ENCODE measurements around the gene DPEP2. TPM values are rescaled to one million over a fixed set of nuclear protein-coding genes. Genes with fewer than 3 reads are reported as not detected.
"Not testable (repeated sequence)": the region's sequence is repeated elsewhere in the genome, so short reads cannot be mapped to it uniquely, and the experiment has no call there.

DPEP2 gene
- total RNA-seq, 8 experiments from 2014 or later, result 0.13 to 0.57 (median 0.42) TPM; not detected in 5

- peak within 1 kb of the TSS; percentile 89 to 90 for H3K27ac ChIP-seq
- H3K4me3 ChIP-seq, result peak within 1 kb of the TSS; percentile 86 to 100 (median 97)
- ATAC-seq (replicated peaks in 6 of 8), result peak; percentile 80 to 95 (median 92)
- peaks cover 14% of the 10 kb centered on the region in 2 donors for H3K4me1 ChIP-seq (replicated peaks in 1 of 2)
- 0 to 7% (median 0%) methylated on average over 1 to 11 of the region's 84 CpGs; no CpG with 5 or more reads in 3 of the 10 experiments for whole genome bisulfite sequencing, 10 experiments
- in situ Hi-C loops (cut with MboI; ENCODE audit: low pct_unique_long_range_greater_than_20kb in 2 of 9, low sequenced_read_pairs in 9 of 9, unreplicated experiment in 9 of 9), result no loop called here
These were observed 23.6 kb upstream of the DPEP2 start, which contains the start of the genes DDX28 and DUS2 for GRCh38 chr16:68022728-68023537. Gene DDX28, minus strand, starts transcription at chr16:68023232. Its CDS starts 30 bp downstream, at chr16:68023202. Gene DUS2, plus strand, starts transcription at chr16:68023284. Its CDS starts 14,740 bp downstream, at chr16:68038024.

GRCh38 chr16:68022278-68022727, 23.0 kb upstream of the DPEP2 start:
- in situ Hi-C loops (cut with MboI; ENCODE audit: low pct_unique_long_range_greater_than_20kb in 2 of 9, low sequenced_read_pairs in 9 of 9, unreplicated experiment in 9 of 9), result no loop called here

GRCh38 chr16:68021490-68021889, 22.2 kb upstream of the DPEP2 start:
- WGBS, 10 experiments, result 85 to 100% (median 96%) methylated on average over 1 to 9 of the region's 10 CpGs; no CpG with 5 or more reads in 4 of the 10 experiments
- Histone ChIP-seq H3K4me1 (replicated peaks in 1 of 2) (peaks cover 14% of the 10 kb centered on the region in 2 donors), H3K4me3 (peak overlapping the region in 2 of 5 donors; percentile 90 to 97), H3K27ac (no peak overlapping the region)
- in situ Hi-C loops (cut with MboI; ENCODE audit: low pct_unique_long_range_greater_than_20kb in 2 of 9, low sequenced_read_pairs in 9 of 9, unreplicated experiment in 9 of 9), result no loop called here
- no peak for ATAC-seq (replicated peaks in 6 of 8)

More at GRCh38 chr16:68022278-68022727, 23.0 kb upstream of the DPEP2 start:
- peaks cover 14% of the 10 kb centered on the region in 2 donors for H3K4me1 ChIP-seq (replicated peaks in 1 of 2)
- peak; percentile 7 to 24 (median 20) for ATAC-seq (replicated peaks in 6 of 8)
- 0 to 41% (median 14%) methylated on average over 1 to 9 of the region's 19 CpGs; no CpG with 5 or more reads in 5 of the 10 experiments for WGBS, 10 experiments
- H3K4me3 ChIP-seq, result peak overlapping the region; percentile 86 to 100 (median 97)
- peak overlapping the region; percentile 89 to 90 for H3K27ac ChIP-seq

GRCh38 chr16:68019167-68019680, 19.9 kb upstream of the DPEP2 start:
- peaks cover 12 to 14% of the 10 kb centered on the region in 2 donors for H3K4me1 ChIP-seq (replicated peaks in 1 of 2)
- WGBS, 10 experiments, result 53 to 100% (median 74%) methylated on average over 1 to 5 of the region's 8 CpGs; no CpG with 5 or more reads in 2 of the 10 experiments
- in situ Hi-C loops (cut with MboI; ENCODE audit: low pct_unique_long_range_greater_than_20kb in 2 of 9, low sequenced_read_pairs in 9 of 9, unreplicated experiment in 9 of 9), result no loop called here

GRCh38 chr16:68015681-68016080, 16.4 kb upstream of the DPEP2 start, which contains the start of gene DPEP2NB:
Gene DPEP2NB, minus strand, starts transcription at chr16:68015911. Its CDS starts 141 bp downstream, at chr16:68015770.
- Histone ChIP-seq H3K27ac (no peak within 1 kb of the TSS), H3K4me3 (no peak within 1 kb of the TSS), H3K4me1 (replicated peaks in 1 of 2) (no peaks in the 10 kb centered on the region)
- ATAC-seq (replicated peaks in 6 of 8), result no peak
- in situ Hi-C loops (cut with MboI; ENCODE audit: low pct_unique_long_range_greater_than_20kb in 2 of 9, low sequenced_read_pairs in 9 of 9, unreplicated experiment in 9 of 9), result no loop called here
- 43 to 100% (median 83%) methylated on average over 1 to 3 of the region's 5 CpGs; no CpG with 5 or more reads in 2 of the 10 experiments for WGBS, 10 experiments

More at GRCh38 chr16:68019167-68019680, 19.9 kb upstream of the DPEP2 start:
- no peak overlapping the region for H3K4me3 ChIP-seq
- ATAC-seq (replicated peaks in 6 of 8), result no peak
- H3K27ac ChIP-seq, result no peak overlapping the region

- in situ Hi-C loops (cut with MboI; ENCODE audit: low pct_unique_long_range_greater_than_20kb in 2 of 9, low sequenced_read_pairs in 9 of 9, unreplicated experiment in 9 of 9), result no loop called here
- H3K27ac ChIP-seq, result no peak overlapping the region
- H3K4me1 ChIP-seq (replicated peaks in 1 of 2), result no peaks in the 10 kb centered on the region
- H3K4me3 ChIP-seq, result no peak overlapping the region
- ATAC-seq (replicated peaks in 6 of 8), result no peak
- 75% methylated on average over 1 of the region's 1 CpG; no CpG with 5 or more reads in 9 of the 10 experiments for WGBS, 10 experiments
These were observed 14.2 kb upstream of the DPEP2 start for GRCh38 chr16:68013440-68013839.

GRCh38 chr16:68009872-68010271, 10.6 kb upstream of the DPEP2 start:
- 67 to 100% (median 76%) methylated on average over 1 to 2 of the region's 4 CpGs; no CpG with 5 or more reads in 6 of the 10 experiments for WGBS, 10 experiments
- in situ Hi-C loops (cut with MboI; ENCODE audit: low pct_unique_long_range_greater_than_20kb in 2 of 9, low sequenced_read_pairs in 9 of 9, unreplicated experiment in 9 of 9); ATAC-seq (replicated peaks in 6 of 8); H3K4me1 ChIP-seq (replicated peaks in 1 of 2); H3K27ac ChIP-seq; H3K4me3 ChIP-seq: not testable (repeated sequence)

GRCh38 chr16:68009157-68009735, 10.0 kb upstream of the DPEP2 start:
- in situ Hi-C loops (cut with MboI; ENCODE audit: low pct_unique_long_range_greater_than_20kb in 2 of 9, low sequenced_read_pairs in 9 of 9, unreplicated experiment in 9 of 9), result no loop called here
- ATAC-seq (replicated peaks in 6 of 8), result no peak
- Histone ChIP-seq H3K4me1 (replicated peaks in 1 of 2) (no peaks in the 10 kb centered on the region), H3K4me3 (no peak overlapping the region), H3K27ac (no peak overlapping the region)
- 18 to 94% (median 69%) methylated on average over 1 to 5 of the region's 9 CpGs for WGBS, 10 experiments

- in situ Hi-C loops (cut with MboI; ENCODE audit: low pct_unique_long_range_greater_than_20kb in 2 of 9, low sequenced_read_pairs in 9 of 9, unreplicated experiment in 9 of 9), result no loop called here
- Histone ChIP-seq H3K27ac (no peak overlapping the region), H3K4me3 (no peak overlapping the region), H3K4me1 (replicated peaks in 1 of 2) (no peaks in the 10 kb centered on the region)
- WGBS, 10 experiments, result 23 to 59% (median 42%) methylated on average over 2 to 6 of the region's 6 CpGs; no CpG with 5 or more reads in 4 of the 10 experiments
- ATAC-seq (replicated peaks in 6 of 8), result peak in 3 of 8 experiments; percentile 99
These were observed 6.6 kb upstream of the DPEP2 start for GRCh38 chr16:68005786-68006286.

- ATAC-seq (replicated peaks in 6 of 8), result no peak
- WGBS, 10 experiments, result 40 to 90% (median 82%) methylated on average over 1 to 9 of the region's 9 CpGs; no CpG with 5 or more reads in 1 of the 10 experiments
- in situ Hi-C loops (cut with MboI; ENCODE audit: low pct_unique_long_range_greater_than_20kb in 2 of 9, low sequenced_read_pairs in 9 of 9, unreplicated experiment in 9 of 9), result no loop called here
- no peak overlapping the region for H3K27ac ChIP-seq
- H3K4me1 ChIP-seq (replicated peaks in 1 of 2), result no peaks in the 10 kb centered on the region
- H3K4me3 ChIP-seq, result no peak overlapping the region
These were observed 5.9 kb upstream of the DPEP2 start for GRCh38 chr16:68005211-68005610.

GRCh38 chr16:68003031-68003430, 3.7 kb upstream of the DPEP2 start:
- in situ Hi-C loops (cut with MboI; ENCODE audit: low pct_unique_long_range_greater_than_20kb in 2 of 9, low sequenced_read_pairs in 9 of 9, unreplicated experiment in 9 of 9), result no loop called here
- no peak overlapping the region for H3K27ac ChIP-seq
- 0 to 100% (median 89%) methylated on average over 1 to 4 of the region's 4 CpGs; no CpG with 5 or more reads in 3 of the 10 experiments for WGBS, 10 experiments
- ATAC-seq (replicated peaks in 6 of 8), result no peak
- no peak overlapping the region for H3K4me3 ChIP-seq
- no peaks in the 10 kb centered on the region for H3K4me1 ChIP-seq (replicated peaks in 1 of 2)

GRCh38 chr16:68000450-68000849, 1.2 kb upstream of the DPEP2 start:
- H3K27ac ChIP-seq, result no peak overlapping the region
- ATAC-seq (replicated peaks in 6 of 8), result no peak
- no peak overlapping the region for H3K4me3 ChIP-seq
- in situ Hi-C loops (cut with MboI; ENCODE audit: low pct_unique_long_range_greater_than_20kb in 2 of 9, low sequenced_read_pairs in 9 of 9, unreplicated experiment in 9 of 9), result no loop called here
- WGBS, 10 experiments, result 0 to 80% (median 50%) methylated on average over 1 to 2 of the region's 3 CpGs; no CpG with 5 or more reads in 1 of the 10 experiments
- no peaks in the 10 kb centered on the region for H3K4me1 ChIP-seq (replicated peaks in 1 of 2)

Measured in motor neuron (in vitro differentiated cells).